Stimulated activated CD4-positive, alpha-beta T cell treated with anti-CD3 and anti-CD28 coated beads, Interleukin-12 subunit alpha, Interleukin-12 subunit beta, amount 100 ng/mL, for 4 hours (primary cell): ENCODE measurements around the gene UPK3A.
A peak's percentile ranks its signal among the peaks of the same experiment; 100 is the strongest.

Experiments used
- DNase-seq: peaks from one replicate; pipeline ENCODE4 v3.0.0-alpha.2; 2020

UPK3A gene

GRCh38 chr22:45332001-45332400 is 47.3 kb downstream of the UPK3A start:
- no peak for DNase-seq

- no peak for DNase-seq
These were observed 49.3 kb downstream of the UPK3A start for GRCh38 chr22:45334068-45334467.

- no peak for DNase-seq
These were observed 49.8 kb downstream of the UPK3A start for GRCh38 chr22:45334528-45334927.

GRCh38 chr22:45335021-45335818 is 50.5 kb downstream of the UPK3A start:
- DNase-seq, result no peak

- DNase-seq, result no peak
These were observed 51.2 kb downstream of the UPK3A start for GRCh38 chr22:45335854-45336522.

GRCh38 chr22:45336971-45337431 is 52.3 kb downstream of the UPK3A start:
- no peak for DNase-seq

GRCh38 chr22:45337536-45337935 is 52.8 kb downstream of the UPK3A start:
- no peak for DNase-seq

- DNase-seq, result no peak
These were observed 54.0 kb downstream of the UPK3A start for GRCh38 chr22:45338795-45339194.

GRCh38 chr22:45340323-45340722 is 55.6 kb downstream of the UPK3A start:
- DNase-seq, result no peak

- DNase-seq, result peak; percentile 36
These were observed 56.7 kb downstream of the UPK3A start for GRCh38 chr22:45341498-45341897.

GRCh38 chr22:45343143-45343542 is 58.4 kb downstream of the UPK3A start:
- DNase-seq, result no peak

GRCh38 chr22:45344334-45344733 is 59.6 kb downstream of the UPK3A start:
- DNase-seq, result no peak
